ENCODE data around the gene NCAPG2. TPM values are rescaled to one million over a fixed set of nuclear protein-coding genes. Genes with fewer than 3 reads are reported as not detected.

The NCAPG2 gene
- total and polyA plus RNA-seq, 2 of the 13 experiments (the other 11 are each of a cell fraction or from before 2014, with no cell fraction given) = 15.1 to 30.7 TPM

DNA sequence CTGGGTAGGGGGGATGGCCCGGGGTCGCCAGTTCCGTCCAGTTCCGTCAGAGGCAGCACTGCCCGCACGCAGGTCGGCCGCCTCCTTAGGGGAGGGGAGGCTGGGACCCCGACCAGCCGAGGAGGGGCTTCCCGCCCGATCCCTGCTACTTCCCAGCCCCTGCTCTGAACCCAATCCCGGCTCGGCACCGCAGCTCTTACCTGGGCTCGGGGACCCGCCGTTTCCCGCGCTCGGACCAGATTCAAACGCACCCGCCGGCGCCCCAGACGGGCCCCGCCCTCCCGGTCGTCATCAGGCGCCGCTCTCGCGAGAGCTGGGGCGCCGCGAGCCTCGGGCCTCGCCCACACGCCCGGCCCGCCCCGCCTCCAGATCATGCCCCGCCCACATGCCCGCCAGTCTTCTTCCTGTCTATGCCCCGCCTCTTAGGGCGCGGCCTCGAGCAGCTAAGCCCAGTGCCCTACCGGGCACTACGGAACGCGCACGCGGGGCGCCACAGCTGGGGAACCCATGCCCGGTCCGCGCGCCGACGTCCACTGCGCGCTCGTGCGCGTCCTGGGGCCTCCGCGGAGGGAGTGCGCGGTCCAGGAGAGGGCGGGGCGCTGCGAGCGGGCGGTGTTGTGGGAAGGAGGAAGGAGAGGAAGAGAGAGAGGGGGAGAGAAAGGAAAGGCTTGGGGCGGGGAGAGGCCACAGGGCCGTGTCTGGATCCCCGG, at the start of gene NCAPG2 (continued):
- peak; percentile 86 for TF ChIP-seq RBFOX2 (IDR thresholded peaks at IDR 0.05; ENCODE audit: low read depth, low read length)
- no peak; the same call in 1 of the 2 replicates for TF ChIP-seq CBFB (CRISPR knock-in tag; IDR thresholded peaks at IDR 0.05)
- peak in 1 of 2 experiments; percentile 71; a peak in 1 of 4 replicates for TF ChIP-seq KLF16 (CRISPR knock-in tag; IDR thresholded peaks at IDR 0.05)
- TF ChIP-seq ZNF430 (CRISPR knock-in tag; IDR thresholded peaks at IDR 0.05) = peak; percentile 33; the same call in 1 of the 2 replicates
- TF ChIP-seq ZFP82 (CRISPR knock-in tag; IDR thresholded peaks at IDR 0.05; ENCODE audit: borderline replicate concordance) = peak; percentile 85
- peak; percentile 93 for TF ChIP-seq SPEN (CRISPR knock-in tag; IDR thresholded peaks at IDR 0.05; ENCODE audit: low read depth)
- no peak; the same call in none of the 2 replicates for TF ChIP-seq REPIN1 (CRISPR knock-in tag; IDR thresholded peaks at IDR 0.05; ENCODE audit: borderline replicate concordance, low read depth)
- no peak for TF ChIP-seq TSC22D2 (CRISPR knock-in tag; IDR thresholded peaks at IDR 0.05; ENCODE audit: borderline replicate concordance)
- TF ChIP-seq SMC3 (IDR thresholded peaks at IDR 0.05; ENCODE audit: low read length) = no peak
- TF ChIP-seq ZNF614 (CRISPR knock-in tag; IDR thresholded peaks at IDR 0.05; ENCODE audit: borderline replicate concordance) = no peak
- TF ChIP-seq NFKB2 (CRISPR knock-in tag; IDR thresholded peaks at IDR 0.05; ENCODE audit: borderline replicate concordance) = peak; percentile 87; the same call in 1 of the 2 replicates
- no peak for TF ChIP-seq MTA3 (CRISPR knock-in tag; IDR thresholded peaks at IDR 0.05)
- TF ChIP-seq EP300 (IDR thresholded peaks at IDR 0.05; ENCODE audit: low read depth in 2 of 2, low read length in 2 of 2) = no peak
- TF ChIP-seq EP300 (CRISPR knock-in tag; IDR thresholded peaks at IDR 0.05; ENCODE audit: borderline replicate concordance) = no peak
- no peak; the same call in 1 of the 2 replicates for TF ChIP-seq SALL2 (CRISPR knock-in tag; IDR thresholded peaks at IDR 0.05)
- no peak for TF ChIP-seq MEIS2 (CRISPR knock-in tag; IDR thresholded peaks at IDR 0.05)
- peak; percentile 71; the same call in 1 of the 2 replicates for TF ChIP-seq HOXA5 (CRISPR knock-in tag; IDR thresholded peaks at IDR 0.05)
- peak; percentile 76; the same call in 1 of the 2 replicates for TF ChIP-seq YEATS4 (CRISPR knock-in tag; IDR thresholded peaks at IDR 0.05; ENCODE audit: borderline replicate concordance)
- no peak for TF ChIP-seq SIX4 (CRISPR knock-in tag; IDR thresholded peaks at IDR 0.05)
- TF ChIP-seq SMAD9 (CRISPR knock-in tag; IDR thresholded peaks at IDR 0.05) = no peak
- TF ChIP-seq, protein P1, sequence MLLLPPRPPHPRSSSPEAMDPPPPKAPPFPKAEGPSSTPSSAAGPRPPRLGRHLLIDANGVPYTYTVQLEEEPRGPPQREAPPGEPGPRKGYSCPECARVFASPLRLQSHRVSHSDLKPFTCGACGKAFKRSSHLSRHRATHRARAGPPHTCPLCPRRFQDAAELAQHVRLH (CRISPR knock-in tag; IDR thresholded peaks at IDR 0.05; ENCODE audit: borderline replicate concordance, low read depth) = peak; percentile 48; the same call in 1 of the 2 replicates
- peak; percentile 46 for TF ChIP-seq YY1 (IDR thresholded peaks at IDR 0.05; ENCODE audit: insufficient read depth, insufficient replicate concordance, low read depth, low read length)
- no peak for TF ChIP-seq SRSF9 (IDR thresholded peaks at IDR 0.05; ENCODE audit: borderline replicate concordance, insufficient read depth, low read depth, low read length, poor library complexity, severe bottlenecking)
- TF ChIP-seq, protein P2, sequence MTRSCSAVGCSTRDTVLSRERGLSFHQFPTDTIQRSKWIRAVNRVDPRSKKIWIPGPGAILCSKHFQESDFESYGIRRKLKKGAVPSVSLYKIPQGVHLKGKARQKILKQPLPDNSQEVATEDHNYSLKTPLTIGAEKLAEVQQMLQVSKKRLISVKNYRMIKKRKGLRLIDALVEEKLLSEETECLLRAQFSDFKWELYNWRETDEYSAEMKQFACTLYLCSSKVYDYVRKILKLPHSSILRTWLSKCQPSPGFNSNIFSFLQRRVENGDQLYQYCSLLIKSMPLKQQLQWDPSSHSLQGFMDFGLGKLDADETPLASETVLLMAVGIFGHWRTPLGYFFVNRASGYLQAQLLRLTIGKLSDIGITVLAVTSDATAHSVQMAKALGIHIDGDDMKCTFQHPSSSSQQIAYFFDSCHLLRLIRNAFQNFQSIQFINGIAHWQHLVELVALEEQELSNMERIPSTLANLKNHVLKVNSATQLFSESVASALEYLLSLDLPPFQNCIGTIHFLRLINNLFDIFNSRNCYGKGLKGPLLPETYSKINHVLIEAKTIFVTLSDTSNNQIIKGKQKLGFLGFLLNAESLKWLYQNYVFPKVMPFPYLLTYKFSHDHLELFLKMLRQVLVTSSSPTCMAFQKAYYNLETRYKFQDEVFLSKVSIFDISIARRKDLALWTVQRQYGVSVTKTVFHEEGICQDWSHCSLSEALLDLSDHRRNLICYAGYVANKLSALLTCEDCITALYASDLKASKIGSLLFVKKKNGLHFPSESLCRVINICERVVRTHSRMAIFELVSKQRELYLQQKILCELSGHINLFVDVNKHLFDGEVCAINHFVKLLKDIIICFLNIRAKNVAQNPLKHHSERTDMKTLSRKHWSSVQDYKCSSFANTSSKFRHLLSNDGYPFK (CRISPR knock-in tag; IDR thresholded peaks at IDR 0.05; ENCODE audit: borderline replicate concordance) = no peak; the same call in 1 of the 2 replicates
- TF ChIP-seq DR1 (CRISPR knock-in tag; IDR thresholded peaks at IDR 0.05) = peak; percentile 74
- TF ChIP-seq, protein P3, sequence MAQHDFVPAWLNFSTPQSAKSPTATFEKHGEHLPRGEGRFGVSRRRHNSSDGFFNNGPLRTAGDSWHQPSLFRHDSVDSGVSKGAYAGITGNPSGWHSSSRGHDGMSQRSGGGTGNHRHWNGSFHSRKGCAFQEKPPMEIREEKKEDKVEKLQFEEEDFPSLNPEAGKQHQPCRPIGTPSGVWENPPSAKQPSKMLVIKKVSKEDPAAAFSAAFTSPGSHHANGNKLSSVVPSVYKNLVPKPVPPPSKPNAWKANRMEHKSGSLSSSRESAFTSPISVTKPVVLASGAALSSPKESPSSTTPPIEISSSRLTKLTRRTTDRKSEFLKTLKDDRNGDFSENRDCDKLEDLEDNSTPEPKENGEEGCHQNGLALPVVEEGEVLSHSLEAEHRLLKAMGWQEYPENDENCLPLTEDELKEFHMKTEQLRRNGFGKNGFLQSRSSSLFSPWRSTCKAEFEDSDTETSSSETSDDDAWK (CRISPR knock-in tag; IDR thresholded peaks at IDR 0.05) = no peak

Data from HepG2 (cell line).